SHP77 treated with DMSO at 0.1 percent for 48 hours (cell line): ENCODE measurements around the gene CSTF3.
A peak's percentile ranks its signal among the peaks of the same experiment; 100 is the strongest.

Experiments used
- DNase-seq: peaks from one replicate; lab custom pipeline; 2025; lab: John Stamatoyannopoulos, UW

CSTF3 gene

GRCh38 chr11:33040033-33040861 lies 121.0 kb downstream of the CSTF3 start:
- peak; percentile 53 for DNase-seq

GRCh38 chr11:33039274-33040032 lies 121.8 kb downstream of the CSTF3 start, which contains the start of gene TCP11L1:
Gene TCP11L1 (plus strand): TSS chr11:33039572. CDS start chr11:33043774, 4,202 bp downstream.
- peak; percentile 94 for DNase-seq

- DNase-seq = no peak
Observed at GRCh38 chr11:33035011-33035410, 126.3 kb downstream of the CSTF3 start.
